H1 (cell line): ENCODE results near the gene NCK1. TPM values are rescaled to one million over a fixed set of nuclear protein-coding genes. Genes with fewer than 3 reads are reported as not detected.

ENCODE experiments used
- CHD7 ChIP-seq: fragments of 300-600 bp; sonication (generic); IDR thresholded peaks from 2 replicates; pipeline ENCODE4 v1.7.1; 2012; ENCODE audit warnings: low read length, moderate library complexity, mild to moderate bottlenecking, inconsistent platforms; ENCODE audit not compliant: insufficient replicate concordance
- KDM4A ChIP-seq: IDR thresholded peaks from one replicate; pipeline ENCODE4 v1.7.1; 2012; ENCODE audit warnings: low read depth, mild to moderate bottlenecking, moderate library complexity, low read length, inconsistent platforms; ENCODE audit not compliant: severe bottlenecking
- KDM5A ChIP-seq: fragments of 200-600 bp; IDR thresholded peaks from 2 replicates; pipeline ENCODE4 v1.7.1; 2012; ENCODE audit warnings: mild to moderate bottlenecking, low read length, inconsistent platforms, mixed read lengths
- TBP ChIP-seq: IDR thresholded peaks from 2 replicates; pipeline ENCODE4 v1.6.1; 2011; ENCODE audit warnings: low read depth, low read length, improper control_type of control experiment
- USF2 ChIP-seq: IDR thresholded peaks from 2 replicates; pipeline ENCODE4 v1.6.1; 2011; ENCODE audit warnings: low read length, improper control_type of control experiment
- polyA plus RNA-seq, 7 experiments: library from polyadenylated mRNA; depleted of rRNA in 3 of 7; stranded (reverse) in 5 of 7; unstranded in 2 of 7; fragments of >200 nt in 5 of 7; fragments of 200-250 nt in 2 of 7; gene quantifications; 1 replicate in 5 of 7; 2 replicates in 1 of 7; 4 replicates in 1 of 7; pipeline versions ENCODE4 v1.2.1 to v1.2.3, GENCODE V29; 2011 to 2013; ENCODE audit warnings: missing spikeins in 2 of 7, mixed read lengths in 2 of 7
- total RNA-seq: library from RNA; stranded (reverse); fragmentation: NEBNext Ultra II Directional; extraction: Animal tissue kit (Norgen Biotek cat#: 25700); gene quantifications from 2 replicates; pipeline ENCODE4 v1.2.1, GENCODE V29; 2021
- TF ChIP-seq, protein P1 (sequence below): IDR thresholded peaks from 2 replicates; pipeline ENCODE4 v1.6.1; 2012; ENCODE audit warnings: low read length, inconsistent platforms

The NCK1 gene
- total and polyA plus RNA-seq, 2 of the 8 experiments (the other 6 are each of a cell fraction or from before 2014, with no cell fraction given) = 10.0 to 28.5 TPM

DNA sequence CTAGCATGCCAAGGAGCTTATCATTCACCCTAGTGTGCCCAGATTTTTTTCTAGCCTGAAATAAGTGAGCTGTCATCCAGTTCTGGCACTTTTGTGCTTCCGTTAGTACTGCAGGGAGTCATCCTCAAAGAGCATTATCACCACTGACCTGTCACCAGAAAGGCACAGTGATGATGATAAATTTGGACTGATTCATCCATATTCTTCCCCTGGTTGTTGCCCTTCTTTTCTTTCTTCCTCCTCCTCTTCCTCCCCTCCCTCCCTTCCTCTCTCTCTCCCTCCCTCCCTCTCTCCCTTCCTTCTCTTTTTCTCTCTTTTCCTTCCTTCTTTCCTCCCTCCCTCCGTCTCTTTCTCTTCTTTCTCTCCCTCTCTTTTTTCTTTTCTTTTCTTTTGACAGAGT, 21.8 kb upstream of the NCK1 start (continued):
- TF ChIP-seq CHD7 = no peak
- no peak for TF ChIP-seq USF2
- TF ChIP-seq, protein P1, sequence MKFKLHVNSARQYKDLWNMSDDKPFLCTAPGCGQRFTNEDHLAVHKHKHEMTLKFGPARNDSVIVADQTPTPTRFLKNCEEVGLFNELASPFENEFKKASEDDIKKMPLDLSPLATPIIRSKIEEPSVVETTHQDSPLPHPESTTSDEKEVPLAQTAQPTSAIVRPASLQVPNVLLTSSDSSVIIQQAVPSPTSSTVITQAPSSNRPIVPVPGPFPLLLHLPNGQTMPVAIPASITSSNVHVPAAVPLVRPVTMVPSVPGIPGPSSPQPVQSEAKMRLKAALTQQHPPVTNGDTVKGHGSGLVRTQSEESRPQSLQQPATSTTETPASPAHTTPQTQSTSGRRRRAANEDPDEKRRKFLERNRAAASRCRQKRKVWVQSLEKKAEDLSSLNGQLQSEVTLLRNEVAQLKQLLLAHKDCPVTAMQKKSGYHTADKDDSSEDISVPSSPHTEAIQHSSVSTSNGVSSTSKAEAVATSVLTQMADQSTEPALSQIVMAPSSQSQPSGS = no peak
- TF ChIP-seq KDM4A = no peak
- TF ChIP-seq KDM5A = no peak
- no peak for TF ChIP-seq TBP
